ENCODE results near the gene ELP6. TPM values are rescaled to one million over a fixed set of nuclear protein-coding genes. Genes with fewer than 3 reads are reported as not detected.

Gene ELP6
- polyA plus RNA-seq, 1 of the 3 experiments (the other 2 are of a cell fraction), result 79.8 TPM

GRCh38 chr3:47491186-47491585 is 22.3 kb downstream of the ELP6 start:
- Histone ChIP-seq H3F3A (replicated peaks; ENCODE audit: insufficient read depth) (peaks cover 4% of the 10 kb centered on the region), H3K27ac (ENCODE audit: low read depth in 2 of 2, low read length in 1 of 2) (no peak overlapping the region), H3K27me3 (ENCODE audit: insufficient read depth) (no peaks in the 10 kb centered on the region), H3K9me2 (no peaks in the 10 kb centered on the region), H3K4me3 (ENCODE audit: low read depth in 2 of 2, low read length in 1 of 2) (no peak overlapping the region), H3K9me3 (no peaks in the 10 kb centered on the region), H4K20me1 (ENCODE audit: insufficient read depth) (no peaks in the 10 kb centered on the region), H3K9ac (no peak overlapping the region), H3K4me2 (no peak overlapping the region), H3K79me2 (ENCODE audit: insufficient read depth) (no peaks in the 10 kb centered on the region), H2AFZ (ENCODE audit: low read depth) (no peak overlapping the region), H3K4me1 (ENCODE audit: control insufficient read depth in 1 of 2, insufficient read depth in 2 of 2, low read depth in 1 of 2, low read length in 1 of 2) (no peaks in the 10 kb centered on the region), H3K36me3 (replicated peaks in 1 of 2; ENCODE audit: control insufficient read depth in 1 of 2, insufficient read depth in 2 of 2, low read length in 1 of 2) (peaks cover 3 to 11% of the 10 kb centered on the region in 2 experiments)
- TF ChIP-seq IRF3 (IDR thresholded peaks at IDR 0.05; ENCODE audit: low read depth, low read length) (no peak), MAX (IDR thresholded peaks at IDR 0.05; ENCODE audit: low read depth) (no peak), YY1 (IDR thresholded peaks at IDR 0.05; ENCODE audit: low read depth) (no peak), TAF1 (IDR thresholded peaks at IDR 0.05; ENCODE audit: borderline replicate concordance, low read depth, low read length) (no peak), RAD21 (IDR thresholded peaks at IDR 0.05; ENCODE audit: low read length) (no peak), ELF1 (IDR thresholded peaks at IDR 0.05) (no peak), EP300 (IDR thresholded peaks at IDR 0.05; ENCODE audit: borderline replicate concordance in 1 of 2, low read depth in 1 of 2, low read length in 1 of 2) (no peak), USF1 (IDR thresholded peaks at IDR 0.05; ENCODE audit: borderline replicate concordance, low read depth) (no peak), ZBTB33 (IDR thresholded peaks at IDR 0.05; ENCODE audit: borderline replicate concordance, low read depth) (no peak), TCF12 (IDR thresholded peaks at IDR 0.05) (no peak), CTCF (IDR thresholded peaks at IDR 0.05) (no peak)
- no peak for DNase-seq
- 93% methylated on average over 3 of the region's 3 CpGs for WGBS (ENCODE audit: low lambda C conversion rate)
- POLR2A ChIA-PET, result no interaction called here
- CTCF ChIA-PET, result no interaction called here

GRCh38 chr3:47487265-47487664 is 26.2 kb downstream of the ELP6 start:
- POLR2A ChIA-PET, result no interaction called here
- H3K4me3 ChIP-seq (ENCODE audit: low read depth in 2 of 2, low read length in 1 of 2), result no peak overlapping the region
- DNase-seq, result no peak
- CTCF ChIA-PET, result interaction anchor here (1.3 kb wide), 1 partner anchor 11 kb away, joined by 4 read pairs; no protein-coding TSS in a partner anchor
- H3K9ac ChIP-seq, result no peak overlapping the region
- H3F3A ChIP-seq (replicated peaks; ENCODE audit: insufficient read depth), result peaks cover 6% of the 10 kb centered on the region
- peaks cover 0 to 3% of the 10 kb centered on the region in 2 experiments for H3K36me3 ChIP-seq (replicated peaks in 1 of 2; ENCODE audit: control insufficient read depth in 1 of 2, insufficient read depth in 2 of 2, low read length in 1 of 2)
- H3K9me2 ChIP-seq, result no peaks in the 10 kb centered on the region
- H3K9me3 ChIP-seq, result no peaks in the 10 kb centered on the region
- H3K79me2 ChIP-seq (ENCODE audit: insufficient read depth), result no peaks in the 10 kb centered on the region
- H2AFZ ChIP-seq (ENCODE audit: low read depth), result no peak overlapping the region
- H4K20me1 ChIP-seq (ENCODE audit: insufficient read depth), result no peaks in the 10 kb centered on the region
- no peak overlapping the region for H3K4me2 ChIP-seq
- no peak for TF ChIP-seq EZH2phosphoT487 (IDR thresholded peaks at IDR 0.05; ENCODE audit: borderline replicate concordance, low read depth)
- no peak for TF ChIP-seq GABPA (IDR thresholded peaks at IDR 0.05; ENCODE audit: low read depth)
- no peak for TF ChIP-seq RCOR1 (IDR thresholded peaks at IDR 0.05; ENCODE audit: low read length)
- TF ChIP-seq FOXJ3 (CRISPR knock-in tag; IDR thresholded peaks at IDR 0.05), result no peak
- TF ChIP-seq SIN3A (IDR thresholded peaks at IDR 0.05; ENCODE audit: borderline replicate concordance, low read depth, low read length), result no peak
- no peak for TF ChIP-seq EP300 (IDR thresholded peaks at IDR 0.05; ENCODE audit: borderline replicate concordance in 1 of 2, low read depth in 1 of 2, low read length in 1 of 2)
- no peak for TF ChIP-seq MAX (IDR thresholded peaks at IDR 0.05; ENCODE audit: low read depth)
- no peak for TF ChIP-seq USF1 (IDR thresholded peaks at IDR 0.05; ENCODE audit: borderline replicate concordance, low read depth)
- no peak for TF ChIP-seq MEF2A (IDR thresholded peaks at IDR 0.05; ENCODE audit: borderline replicate concordance, low read depth)
- TF ChIP-seq USF2 (IDR thresholded peaks at IDR 0.05; ENCODE audit: borderline replicate concordance, low read depth, low read length), result no peak
- H3K27me3 ChIP-seq (ENCODE audit: insufficient read depth), result no peaks in the 10 kb centered on the region
- 97% methylated on average over 2 of the region's 2 CpGs for WGBS (ENCODE audit: low lambda C conversion rate)
- H3K27ac ChIP-seq (ENCODE audit: low read depth in 2 of 2, low read length in 1 of 2), result no peak overlapping the region
- no peaks in the 10 kb centered on the region for H3K4me1 ChIP-seq (ENCODE audit: control insufficient read depth in 1 of 2, insufficient read depth in 2 of 2, low read depth in 1 of 2, low read length in 1 of 2)
